A549 (cell line): ENCODE results near the gene CCDC197. TPM values are rescaled to one million over a fixed set of nuclear protein-coding genes. Genes with fewer than 3 reads are reported as not detected.

ENCODE experiments used
- ATAC-seq, 2 experiments: fragments of 200-7000 bp in 1 of 2; fragments of >200 bp in 1 of 2; cut with Nextera tagmentation in 1 of 2; cut with Tn5 transposase in 1 of 2; 3 replicates each; pipeline versions ENCODE4 v1.8.0 to v1.9.1; 2018 to 2020; ENCODE audit warnings: mild to moderate bottlenecking in 1 of 2, moderate library complexity in 1 of 2
- CTCF ChIA-PET: fragments of 300-600 bp; sonication (Branson Sonifier 250); formaldehyde crosslinking; extraction: SDS; loops from one replicate; lab custom pipeline; 2021; ENCODE audit warnings: antibody characterized with exemption, inconsistent platforms; lab: Yijun Ruan, JAX
- POLR2A ChIA-PET: fragments of 350-600 bp; formaldehyde crosslinking; extraction: SDS; loops from one replicate; lab custom pipeline; 2021; ENCODE audit warnings: antibody characterized with exemption, inconsistent platforms; lab: Yijun Ruan, JAX
- DNase-seq, 2 experiments: peaks; one replicate each; pipeline versions ENCODE4 v3.0.0 to v3.0.0-alpha.2; 2011 to 2016; ENCODE audit warnings: low read depth in 1 of 2, low spot score in 1 of 2
- FAIRE-seq: peaks from 2 replicates; lab custom pipeline; 2011; peaks lifted over from hg19 to GRCh38; lab: Jason Lieb, UNC
- H3K27ac ChIP-seq, 2 experiments: fragments of >200 bp; sonication (Bioruptor Twin); formaldehyde crosslinking; 3 replicates each; pipeline ENCODE4 v1.5.1; 2016 to 2017
- H3K4me1 ChIP-seq: fragments of >200 bp; sonication (Bioruptor Twin); formaldehyde crosslinking; 3 replicates; pipeline ENCODE4 v1.6.1; 2016
- H3K4me2 ChIP-seq: fragments of >200 bp; sonication (Bioruptor Twin); formaldehyde crosslinking; 3 replicates; pipeline ENCODE4 v1.6.1; 2016
- H3K4me3 ChIP-seq: fragments of >200 bp; sonication (Bioruptor Twin); formaldehyde crosslinking; 3 replicates; pipeline ENCODE4 v1.5.1; 2016
- H3K9me3 ChIP-seq: fragments of >200 bp; sonication (Bioruptor Twin); formaldehyde crosslinking; 3 replicates; pipeline ENCODE4 v1.6.1; 2016
- CBX2 ChIP-seq: fragments of 200-600 bp; sonication (generic); IDR thresholded peaks from 2 replicates; pipeline ENCODE4 v1.6.1; 2016; ENCODE audit warnings: low read depth, mild to moderate bottlenecking, borderline replicate concordance
- CBX8 ChIP-seq: fragments of 200-600 bp; sonication (generic); IDR thresholded peaks from 2 replicates; pipeline ENCODE4 v1.6.1; 2016
- CTCF ChIP-seq: fragments of >200 bp; sonication (Bioruptor Twin); formaldehyde crosslinking; IDR thresholded peaks from 3 replicates; pipeline ENCODE4 v1.5.1; 2016
- ELK1 ChIP-seq: fragments of 150-350 bp; IDR thresholded peaks from 2 replicates; pipeline ENCODE4 v1.6.1; 2014; ENCODE audit warnings: low read depth, mild to moderate bottlenecking, low read length
- ESRRA ChIP-seq: fragments of 150-350 bp; IDR thresholded peaks from 2 replicates; pipeline ENCODE4 v1.6.1; 2014; ENCODE audit warnings: mild to moderate bottlenecking, low read length, borderline replicate concordance
- HOXA7 ChIP-seq: fragments of 250-450 bp; sonication (Bioruptor Pico); IDR thresholded peaks from 2 replicates; pipeline ENCODE4 v1.5.0; 2020; ENCODE audit warnings: mild to moderate bottlenecking, moderate library complexity
- KDM5A ChIP-seq: fragments of 200-600 bp; sonication (generic); IDR thresholded peaks from 2 replicates; pipeline ENCODE4 v1.6.1; 2016; ENCODE audit warnings: antibody characterized with exemption, mild to moderate bottlenecking
- MAX ChIP-seq: IDR thresholded peaks from 2 replicates; pipeline ENCODE4 v1.6.1; 2012
- MYC ChIP-seq: IDR thresholded peaks from 2 replicates; pipeline ENCODE4 v1.6.1; 2012; ENCODE audit warnings: mild to moderate bottlenecking, inconsistent platforms, low read length, improper control_type of control experiment, borderline replicate concordance
- NFE2L2 ChIP-seq: fragments of 150-350 bp; conservative IDR thresholded peaks from 2 replicates; pipeline ENCODE4 v1.6.1; 2014; ENCODE audit warnings: low read length
- NPAS2 ChIP-seq: fragments of 250-450 bp; sonication (Bioruptor Pico); IDR thresholded peaks from 2 replicates; pipeline ENCODE4 v1.8.0; 2022; ENCODE audit warnings: mild to moderate bottlenecking, moderate library complexity, borderline replicate concordance
- PHF8 ChIP-seq: fragments of 200-600 bp; sonication (generic); IDR thresholded peaks from 2 replicates; pipeline ENCODE4 v1.6.1; 2016; ENCODE audit warnings: low read depth, mild to moderate bottlenecking, antibody characterized with exemption, moderate library complexity, borderline replicate concordance
- RCOR1 ChIP-seq: fragments of 150-350 bp; IDR thresholded peaks from 2 replicates; pipeline ENCODE4 v1.6.1; 2014; ENCODE audit warnings: antibody characterized with exemption, low read length, low read depth
- REST ChIP-seq: fragments of 200-600 bp; sonication (generic); IDR thresholded peaks from 2 replicates; pipeline ENCODE4 v1.6.1; 2016; ENCODE audit warnings: antibody characterized with exemption, mild to moderate bottlenecking, moderate library complexity
- RNF2 ChIP-seq: fragments of 200-600 bp; sonication (generic); IDR thresholded peaks from 2 replicates; pipeline ENCODE4 v1.6.1; 2016; ENCODE audit warnings: low read depth, mild to moderate bottlenecking, antibody characterized with exemption, moderate library complexity, borderline replicate concordance
- SREBF2 ChIP-seq: fragments of 450-650 bp; IDR thresholded peaks from 2 replicates; pipeline ENCODE4 v1.6.1; 2014; ENCODE audit warnings: mild to moderate bottlenecking, moderate library complexity
- TFCP2L1 ChIP-seq: fragments of 250-450 bp; sonication (Bioruptor Pico); IDR thresholded peaks from 2 replicates; pipeline ENCODE4 v1.5.0; 2021; ENCODE audit warnings: mild to moderate bottlenecking
- TP53 ChIP-seq: fragments of 250-450 bp; sonication (Bioruptor Pico); IDR thresholded peaks from 2 replicates; pipeline ENCODE4 v1.5.0; 2021; ENCODE audit warnings: mild to moderate bottlenecking, moderate library complexity
- ZSCAN20 ChIP-seq: fragments of 250-450 bp; sonication (Bioruptor Pico); IDR thresholded peaks from 2 replicates; pipeline ENCODE4 v1.8.0; 2022; ENCODE audit warnings: mild to moderate bottlenecking, moderate library complexity
- WGBS: methylation state at CpG from one replicate; pipeline ENCODE4 v1.1.6; 2017; ENCODE audit errors: missing lambda C conversion rate; 5-methylcytosine and 5-hydroxymethylcytosine counted together
- polyA plus RNA-seq, 4 experiments: library from polyadenylated mRNA; depleted of rRNA in 3 of 4; stranded (reverse); fragments of >200 nt; fragmentation: RNase III in 1 of 4; extraction: RNeasy Plus Mini Kit Qiagen cat#74134 plus additional on column Dnase treatment in 1 of 4; gene quantifications; 2 replicates in 3 of 4; 3 replicates in 1 of 4; pipeline ENCODE4 v1.2.3, GENCODE V29; 2011 to 2017
- TF ChIP-seq, protein P1 (sequence below): fragments of >200 bp; sonication (Bioruptor Twin); formaldehyde crosslinking; IDR thresholded peaks from 2 replicates; pipeline ENCODE4 v1.6.1; 2016

Gene CCDC197
- polyA plus RNA-seq, 2 of the 4 experiments (the other 2 are of a cell fraction): not detected

DNA sequence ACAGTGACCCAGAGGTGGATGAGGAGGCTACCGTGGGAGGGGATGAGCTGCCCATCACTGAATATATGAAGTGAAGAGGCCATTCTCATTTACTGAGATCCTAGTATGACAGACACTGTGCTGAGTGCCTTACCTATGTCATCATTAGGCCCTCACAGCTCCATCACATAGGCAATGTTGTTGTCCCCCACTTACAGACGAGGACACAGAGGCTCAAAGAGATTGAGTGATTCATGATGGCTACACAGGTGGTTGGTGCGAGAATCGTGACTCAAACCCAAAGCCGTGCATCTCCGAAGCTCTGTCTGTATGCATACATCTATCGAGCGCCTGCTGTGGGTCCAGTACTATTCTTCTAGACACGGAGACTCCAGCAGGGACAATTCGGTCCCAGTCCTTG, 5.9 kb upstream of the CCDC197 start:
- peaks cover 19% of the 10 kb centered on the region for H3K4me1 ChIP-seq
- DNase-seq (no peak), FAIRE-seq (no peak), ATAC-seq (no peak)
- WGBS: 58% methylated on average over 10 of the region's 10 CpGs
- TF ChIP-seq PHF8 (no peak), NFE2L2 (no peak), CTCF (no peak), MYC (no peak), ZSCAN20 (no peak), HOXA7 (CRISPR knock-in tag) (no peak), SREBF2 (no peak)
- H3K4me3 ChIP-seq: no peak overlapping the region
- H3K4me2 ChIP-seq: no peak overlapping the region
- ChIA-PET POLR2A (no interaction called here), CTCF (interaction anchor here (0.9 to 5.1 kb wide), 9 partner anchors 9 to 145 kb away, joined by 3 to 52 read pairs (median 4); partner anchors contain the start of gene OTUB2)
- no peak overlapping the region for H3K27ac ChIP-seq
- no peaks in the 10 kb centered on the region for H3K9me3 ChIP-seq

- ChIA-PET CTCF (interaction anchor here (0.9 to 5.1 kb wide), 10 partner anchors 9 to 145 kb away, joined by 3 to 52 read pairs (median 4); partner anchors contain the start of gene OTUB2), POLR2A (no interaction called here)
- ATAC-seq (no peak), FAIRE-seq (no peak), DNase-seq (no peak)
- H3K27ac ChIP-seq: no peak overlapping the region
- no peak overlapping the region for H3K4me3 ChIP-seq
- H3K4me2 ChIP-seq: no peak overlapping the region
- H3K4me1 ChIP-seq: peaks cover 19% of the 10 kb centered on the region
- no peaks in the 10 kb centered on the region for H3K9me3 ChIP-seq
- WGBS: 76% methylated on average over 4 of the region's 4 CpGs
- no peak for TF ChIP-seq KDM5A
Measured at GRCh38 chr14:93991649-93992048, 5.5 kb upstream of the CCDC197 start.

DNA sequence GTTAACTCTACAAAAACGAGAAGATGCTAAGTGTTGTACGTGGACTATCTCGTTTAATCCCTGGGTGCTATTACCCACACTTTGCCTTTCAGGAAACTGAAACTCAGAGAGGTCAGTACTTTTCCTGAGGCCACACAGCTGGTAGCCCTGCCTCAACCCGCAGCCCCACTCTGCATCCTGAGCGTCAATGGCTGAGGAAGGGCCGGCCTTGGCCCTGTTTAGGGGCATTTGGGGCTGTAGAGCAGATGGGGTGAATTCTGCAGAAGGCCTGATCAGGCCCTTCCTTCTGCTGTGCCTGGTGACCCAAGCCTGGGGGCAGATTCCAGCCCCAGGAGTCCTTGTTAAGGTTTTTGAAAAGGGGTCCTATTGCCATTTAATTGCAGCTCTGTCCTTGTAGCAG, 3.7 kb upstream of the CCDC197 start:
- WGBS: 63% methylated on average over 6 of the region's 6 CpGs
- Histone ChIP-seq H3K4me3 (no peak overlapping the region), H3K27ac (peak overlapping the region in 1 of 2 experiments; percentile 19; a peak in 1 of 6 replicates), H3K4me1 (peaks cover 12% of the 10 kb centered on the region; the same call in 2 of the 3 replicates), H3K9me3 (no peaks in the 10 kb centered on the region), H3K4me2 (no peak overlapping the region)
- TF ChIP-seq REST (no peak), CBX2 (no peak), MAX (no peak), NPAS2 (CRISPR knock-in tag) (no peak), ESRRA (no peak), TFCP2L1 (CRISPR knock-in tag) (no peak), NFE2L2 (no peak), CBX8 (no peak), TP53 (CRISPR knock-in tag) (no peak), ELK1 (no peak), KDM5A (no peak), ZSCAN20 (no peak), RNF2 (no peak), RCOR1 (no peak)
- TF ChIP-seq, protein P1, sequence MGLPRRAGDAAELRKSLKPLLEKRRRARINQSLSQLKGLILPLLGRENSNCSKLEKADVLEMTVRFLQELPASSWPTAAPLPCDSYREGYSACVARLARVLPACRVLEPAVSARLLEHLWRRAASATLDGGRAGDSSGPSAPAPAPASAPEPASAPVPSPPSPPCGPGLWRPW: no peak
- DNase-seq: no peak
- CTCF ChIA-PET: interaction anchor here (0.9 to 5.1 kb wide), 7 partner anchors 9 to 139 kb away, joined by 3 to 52 read pairs (median 9); no protein-coding TSS in a partner anchor
- no peak for FAIRE-seq
- no peak for ATAC-seq
- POLR2A ChIA-PET: no interaction called here
